ENCODE measurements around the gene LENEP.

DNA sequence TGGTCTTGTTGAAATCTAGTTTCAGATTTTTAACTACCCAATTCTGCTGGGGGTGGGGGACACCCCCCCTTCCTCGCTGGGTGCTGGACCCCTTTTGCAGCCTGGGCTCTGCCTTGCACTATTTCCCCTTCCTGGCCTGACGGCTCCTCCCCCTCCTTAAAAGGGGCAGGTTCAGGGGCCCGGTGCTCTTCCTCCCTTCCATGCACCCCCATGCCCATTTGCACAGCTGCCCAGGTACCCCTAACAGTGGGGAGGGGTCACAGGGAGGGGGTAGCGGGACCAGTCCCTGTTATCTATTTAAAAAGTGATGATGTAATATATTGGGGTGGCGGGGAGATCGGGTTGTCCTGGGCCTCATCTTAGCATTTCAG, 24.5 kb downstream of the LENEP start:
- no peak for TF ChIP-seq CTCF (conservative IDR thresholded peaks at IDR 0.05 in 1 of 2, IDR thresholded peaks at IDR 0.05 in 1 of 2; ENCODE audit: low read depth in 1 of 2, low read length in 2 of 2)
- no peak for TF ChIP-seq EZH2 (IDR thresholded peaks at IDR 0.05; ENCODE audit: low read length, missing control alignments)
